ENCODE data around the gene BEST1. TPM values are rescaled to one million over a fixed set of nuclear protein-coding genes. Genes with fewer than 3 reads are reported as not detected.

The BEST1 gene
- total RNA-seq, 4 donors from 2014 or later = 0.08 to 2.7 (median 0.39) TPM

- 49 to 60% methylated on average over 9 to 11 of the region's 17 CpGs for WGBS, 2 donors
- peaks cover 18 to 78% (median 33%) of the 10 kb centered on the region in 3 donors for H3K4me1 ChIP-seq
- no peaks in the 10 kb centered on the region for H3K36me3 ChIP-seq
- no peak for DNase-seq
- intact Hi-C loops (cut with DNase I) = loop anchor here (10.0 kb wide), 1 partner anchor 46 kb away; no protein-coding TSS in a partner anchor
- no peak overlapping the region for H3K4me3 ChIP-seq
- H3K27ac ChIP-seq = peak overlapping the region in 3 of 4 donors; percentile 52 to 83 (median 68)
- no peak for TF ChIP-seq POLR2A (IDR thresholded peaks at IDR 0.05)
- no peak for TF ChIP-seq CTCF (IDR thresholded peaks at IDR 0.05)
- H3K9me3 ChIP-seq = no peaks in the 10 kb centered on the region
- H3K27me3 ChIP-seq = no peaks in the 10 kb centered on the region
Measured at GRCh38 chr11:61978703-61979661, 28.8 kb downstream of the BEST1 start.

GRCh38 chr11:61980783-61981541 lies 30.8 kb downstream of the BEST1 start:
- H3K9me3 ChIP-seq = no peaks in the 10 kb centered on the region
- intact Hi-C loops (cut with DNase I) = no loop called here
- TF ChIP-seq CTCF (IDR thresholded peaks at IDR 0.05) (no peak), POLR2A (IDR thresholded peaks at IDR 0.05) (no peak)
- no peak for DNase-seq
- no peak overlapping the region for H3K4me3 ChIP-seq
- H3K4me1 ChIP-seq = peaks cover 9 to 66% (median 24%) of the 10 kb centered on the region in 3 donors
- 74 to 76% methylated on average over 9 of the region's 10 CpGs for WGBS, 2 donors
- no peaks in the 10 kb centered on the region for H3K36me3 ChIP-seq
- no peaks in the 10 kb centered on the region for H3K27me3 ChIP-seq
- H3K27ac ChIP-seq = peak overlapping the region; percentile 8 to 30 (median 24)

DNA sequence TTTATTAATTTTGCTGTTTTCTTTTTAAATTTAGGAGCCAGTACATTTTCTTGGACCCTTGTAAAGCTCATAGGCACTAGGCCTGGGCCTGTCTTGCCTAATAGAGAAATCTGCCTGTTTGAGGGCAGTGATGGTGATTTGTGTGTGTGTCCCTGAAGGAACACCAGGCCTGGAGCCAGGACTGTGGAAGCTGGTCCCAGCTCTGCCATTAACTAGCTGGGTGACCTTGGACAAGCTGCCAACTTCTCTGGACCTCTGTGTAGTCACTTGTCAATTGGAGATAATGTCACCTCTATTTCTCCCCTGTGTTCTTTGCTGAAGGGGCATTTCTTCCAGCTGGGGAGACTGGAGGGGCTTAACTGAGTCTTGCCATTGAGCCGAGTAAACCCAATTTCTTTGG lies 33.3 kb downstream of the BEST1 start:
- DNase-seq = no peak
- intact Hi-C loops (cut with DNase I) = no loop called here
- no peak overlapping the region for H3K4me3 ChIP-seq

GRCh38 chr11:61985869-61986268 lies 35.7 kb downstream of the BEST1 start:
- no peaks in the 10 kb centered on the region for H3K36me3 ChIP-seq
- H3K4me3 ChIP-seq = no peak overlapping the region
- TF ChIP-seq POLR2A (IDR thresholded peaks at IDR 0.05) = no peak
- TF ChIP-seq CTCF (IDR thresholded peaks at IDR 0.05) = no peak
- peaks cover 0 to 30% (median 11%) of the 10 kb centered on the region in 3 donors for H3K4me1 ChIP-seq
- H3K9me3 ChIP-seq = no peaks in the 10 kb centered on the region
- intact Hi-C loops (cut with DNase I) = no loop called here
- DNase-seq = no peak
- no peak overlapping the region for H3K27ac ChIP-seq
- 69 to 74% methylated on average over 5 of the region's 5 CpGs for WGBS, 2 donors
- H3K27me3 ChIP-seq = no peaks in the 10 kb centered on the region

More for the DNA sequence above, 33.3 kb downstream of the BEST1 start:
- WGBS, 2 donors = 100% methylated on average over 1 of the region's 1 CpG; no CpG with 5 or more reads in 1 of the 2 donors
- Histone ChIP-seq H3K27me3 (no peaks in the 10 kb centered on the region), H3K9me3 (no peaks in the 10 kb centered on the region), H3K27ac (no peak overlapping the region), H3K4me1 (peaks cover 5 to 51% (median 21%) of the 10 kb centered on the region in 3 donors), H3K36me3 (no peaks in the 10 kb centered on the region)
- no peak for TF ChIP-seq POLR2A (IDR thresholded peaks at IDR 0.05)
- no peak for TF ChIP-seq CTCF (IDR thresholded peaks at IDR 0.05)

Data from esophagus squamous epithelium (tissue), 5 donors.